Measurements from ENCODE around the gene VPS45.
A peak's percentile ranks its signal among the peaks of the same experiment; 100 is the strongest.

DNA sequence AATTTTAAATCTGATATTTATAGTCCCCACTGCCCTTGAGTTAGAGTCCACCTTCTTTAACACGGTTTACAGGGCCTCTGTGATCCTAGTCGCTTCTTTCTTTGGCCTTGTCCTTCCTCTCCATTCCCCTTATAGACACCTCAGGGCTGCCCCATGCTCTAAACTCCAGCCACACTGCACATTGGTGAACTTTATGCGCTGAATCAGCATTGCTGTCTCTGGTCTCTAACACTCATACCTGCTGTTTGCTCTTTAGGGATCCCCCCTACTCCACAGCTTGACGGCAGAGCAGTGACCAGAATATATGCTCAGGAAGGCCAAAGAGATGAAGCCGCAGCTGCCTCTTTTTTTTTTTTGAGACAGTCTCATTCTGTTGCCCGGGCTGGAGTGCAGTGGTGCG is 112.3 kb downstream of the VPS45 start:
- TF ChIP-seq, protein P1, sequence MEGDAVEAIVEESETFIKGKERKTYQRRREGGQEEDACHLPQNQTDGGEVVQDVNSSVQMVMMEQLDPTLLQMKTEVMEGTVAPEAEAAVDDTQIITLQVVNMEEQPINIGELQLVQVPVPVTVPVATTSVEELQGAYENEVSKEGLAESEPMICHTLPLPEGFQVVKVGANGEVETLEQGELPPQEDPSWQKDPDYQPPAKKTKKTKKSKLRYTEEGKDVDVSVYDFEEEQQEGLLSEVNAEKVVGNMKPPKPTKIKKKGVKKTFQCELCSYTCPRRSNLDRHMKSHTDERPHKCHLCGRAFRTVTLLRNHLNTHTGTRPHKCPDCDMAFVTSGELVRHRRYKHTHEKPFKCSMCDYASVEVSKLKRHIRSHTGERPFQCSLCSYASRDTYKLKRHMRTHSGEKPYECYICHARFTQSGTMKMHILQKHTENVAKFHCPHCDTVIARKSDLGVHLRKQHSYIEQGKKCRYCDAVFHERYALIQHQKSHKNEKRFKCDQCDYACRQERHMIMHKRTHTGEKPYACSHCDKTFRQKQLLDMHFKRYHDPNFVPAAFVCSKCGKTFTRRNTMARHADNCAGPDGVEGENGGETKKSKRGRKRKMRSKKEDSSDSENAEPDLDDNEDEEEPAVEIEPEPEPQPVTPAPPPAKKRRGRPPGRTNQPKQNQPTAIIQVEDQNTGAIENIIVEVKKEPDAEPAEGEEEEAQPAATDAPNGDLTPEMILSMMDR (conservative IDR thresholded peaks at IDR 0.05; ENCODE audit: low read depth, low read length) = no peak
- TF ChIP-seq POLR2A (IDR thresholded peaks at IDR 0.05; ENCODE audit: low read depth, low read length) (no peak), BHLHE40 (IDR thresholded peaks at IDR 0.05; ENCODE audit: low read depth, low read length) (no peak), CHD1 (IDR thresholded peaks at IDR 0.05; ENCODE audit: low read depth, low read length) (no peak), MXI1 (IDR thresholded peaks at IDR 0.05; ENCODE audit: borderline replicate concordance, low read depth, low read length) (no peak), SMC3 (IDR thresholded peaks at IDR 0.05; ENCODE audit: low read depth, low read length) (no peak), MAFK (IDR thresholded peaks at IDR 0.05; ENCODE audit: low read depth, low read length) (peak; percentile 68), MAZ (IDR thresholded peaks at IDR 0.05; ENCODE audit: borderline replicate concordance, low read depth, low read length) (no peak), RCOR1 (IDR thresholded peaks at IDR 0.05; ENCODE audit: insufficient replicate concordance, low read length) (no peak), CEBPB (IDR thresholded peaks at IDR 0.05; ENCODE audit: low read depth, low read length) (no peak)
